GM13977 (cell line): Measurements from ENCODE around the gene RAB18.

Source experiments
- DNase-seq: peaks from one replicate; pipeline ENCODE4 v3.0.0; 2012; ENCODE audit warnings: low spot score
- in situ Hi-C: fragments of 300-500 bp; cut with MboI; formaldehyde crosslinking; loops from one replicate; pipeline ENCODE4 v1.12.0; 2022; ENCODE audit warnings: low sequenced_read_pairs, low pct_unique_long_range_greater_than_20kb, mixed read lengths, inconsistent platforms; ENCODE audit not compliant: unreplicated experiment
- TF ChIP-seq, protein P1 (sequence below): IDR thresholded peaks from 2 replicates; pipeline ENCODE4 v1.5.1; 2012; ENCODE audit warnings: mild to moderate bottlenecking, control low read depth; ENCODE audit not compliant: insufficient read depth; ENCODE audit errors: extremely low read depth, missing control alignments

Gene RAB18

DNA sequence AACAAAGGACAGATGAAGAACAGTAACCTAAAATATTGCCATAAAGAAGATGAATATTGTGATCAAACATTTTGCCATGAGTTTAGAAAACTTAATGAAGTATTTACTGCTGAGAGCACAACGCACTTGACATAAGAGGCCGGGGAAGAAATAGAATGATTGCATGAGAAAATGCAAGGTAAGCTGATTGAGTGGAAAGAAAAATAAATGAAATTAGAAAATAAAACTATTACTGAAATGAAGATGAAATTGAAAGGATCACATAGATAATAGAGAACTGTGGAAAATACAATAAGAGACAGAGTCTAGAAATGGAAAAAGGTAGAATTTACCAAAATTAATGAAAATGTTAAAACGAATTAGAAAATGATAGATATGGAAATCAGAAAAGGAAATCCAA lies 10.1 kb downstream of the RAB18 start:
- no peak for DNase-seq
- in situ Hi-C loops: no loop called here
- TF ChIP-seq, protein P1, sequence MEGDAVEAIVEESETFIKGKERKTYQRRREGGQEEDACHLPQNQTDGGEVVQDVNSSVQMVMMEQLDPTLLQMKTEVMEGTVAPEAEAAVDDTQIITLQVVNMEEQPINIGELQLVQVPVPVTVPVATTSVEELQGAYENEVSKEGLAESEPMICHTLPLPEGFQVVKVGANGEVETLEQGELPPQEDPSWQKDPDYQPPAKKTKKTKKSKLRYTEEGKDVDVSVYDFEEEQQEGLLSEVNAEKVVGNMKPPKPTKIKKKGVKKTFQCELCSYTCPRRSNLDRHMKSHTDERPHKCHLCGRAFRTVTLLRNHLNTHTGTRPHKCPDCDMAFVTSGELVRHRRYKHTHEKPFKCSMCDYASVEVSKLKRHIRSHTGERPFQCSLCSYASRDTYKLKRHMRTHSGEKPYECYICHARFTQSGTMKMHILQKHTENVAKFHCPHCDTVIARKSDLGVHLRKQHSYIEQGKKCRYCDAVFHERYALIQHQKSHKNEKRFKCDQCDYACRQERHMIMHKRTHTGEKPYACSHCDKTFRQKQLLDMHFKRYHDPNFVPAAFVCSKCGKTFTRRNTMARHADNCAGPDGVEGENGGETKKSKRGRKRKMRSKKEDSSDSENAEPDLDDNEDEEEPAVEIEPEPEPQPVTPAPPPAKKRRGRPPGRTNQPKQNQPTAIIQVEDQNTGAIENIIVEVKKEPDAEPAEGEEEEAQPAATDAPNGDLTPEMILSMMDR: no peak

DNA sequence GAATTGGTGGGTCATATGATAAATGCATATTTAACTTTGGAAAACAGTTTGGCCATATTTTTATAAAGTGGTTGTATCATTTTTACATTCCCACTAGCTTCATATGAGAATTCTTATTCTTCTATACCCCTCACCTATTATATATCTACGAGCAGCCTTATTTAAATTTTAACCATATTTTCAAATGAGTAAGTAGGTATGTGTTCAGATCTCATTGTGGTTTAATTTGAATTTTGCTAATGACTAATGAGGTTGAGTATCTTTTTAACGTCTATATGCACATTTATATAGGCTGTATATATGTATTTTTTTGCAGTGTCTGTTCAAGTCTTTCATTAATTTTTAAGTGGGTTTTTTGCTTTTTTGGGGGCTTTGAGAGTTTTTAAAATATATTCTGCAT lies 14.2 kb downstream of the RAB18 start:
- DNase-seq: no peak
- in situ Hi-C loops: no loop called here
- TF ChIP-seq, protein P1: no peak

DNA sequence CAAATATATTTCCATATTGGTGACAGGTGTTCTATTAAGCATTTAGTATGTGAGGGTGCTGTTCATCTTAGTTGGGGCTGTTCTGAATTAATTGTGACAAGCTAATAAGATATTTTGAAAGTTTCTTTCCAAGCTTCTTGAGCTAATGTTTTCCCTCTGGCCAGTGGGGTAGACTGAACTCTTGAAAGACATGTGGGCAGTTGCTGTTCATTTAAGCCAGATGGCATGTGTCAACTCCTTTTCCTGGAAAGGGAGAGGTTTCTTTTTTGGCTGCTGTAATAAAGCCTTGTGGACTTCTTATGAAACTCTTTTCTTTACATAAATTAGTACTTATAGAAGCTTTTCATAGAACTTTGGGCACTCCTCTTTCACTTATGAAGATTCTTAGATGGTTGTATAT lies 21.7 kb downstream of the RAB18 start:
- in situ Hi-C loops: no loop called here
- TF ChIP-seq, protein P1: no peak
- DNase-seq: no peak

DNA sequence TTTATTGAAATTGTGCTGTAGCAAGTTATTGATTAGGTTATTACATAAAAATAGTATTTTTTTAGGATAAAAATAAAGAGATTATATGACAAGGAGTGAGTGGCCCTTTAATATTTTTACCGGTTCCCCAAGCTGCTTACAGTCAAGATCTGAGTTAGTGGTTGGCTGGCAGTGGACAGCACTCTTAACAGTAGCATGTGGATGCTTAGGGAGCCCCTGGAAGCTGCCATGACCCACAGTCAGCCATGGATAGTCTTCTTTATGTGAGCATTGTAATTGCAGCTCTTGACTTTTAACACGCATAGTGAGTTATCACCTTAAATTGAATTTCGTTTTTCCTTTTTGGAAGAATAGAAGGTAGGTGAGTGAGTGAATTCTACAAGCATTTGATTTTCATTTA lies 22.1 kb downstream of the RAB18 start:
- no peak for DNase-seq
- TF ChIP-seq, protein P1: no peak
- in situ Hi-C loops: no loop called here

DNA sequence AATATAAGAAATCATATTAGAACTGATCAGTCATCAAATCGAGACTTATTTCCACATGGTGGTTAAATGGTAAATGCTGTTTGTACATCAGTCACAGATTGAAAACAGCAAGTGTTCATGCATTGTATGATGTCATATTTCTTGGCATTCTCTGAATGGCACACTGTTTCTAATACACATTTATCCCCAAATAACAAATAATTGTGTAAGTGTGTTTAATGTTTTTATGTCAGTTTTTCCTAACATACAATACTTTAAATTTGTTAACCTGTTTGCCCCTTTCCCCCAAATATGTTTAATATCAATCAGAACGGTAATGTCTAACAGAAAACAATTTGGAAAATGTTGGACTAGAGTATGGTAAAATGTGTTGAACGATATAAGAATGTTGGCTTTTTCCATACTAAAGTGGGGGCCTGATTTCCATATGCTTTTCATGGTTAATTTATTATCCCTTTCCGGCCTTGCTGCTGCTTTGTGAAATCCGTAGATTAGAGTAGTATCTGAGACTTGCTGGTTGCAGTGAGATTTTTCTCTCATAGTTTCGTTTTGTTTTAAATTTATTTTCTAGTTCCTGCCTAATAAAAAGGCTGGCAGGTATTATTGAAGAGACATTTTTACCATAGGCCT lies 23.7 kb downstream of the RAB18 start:
- in situ Hi-C loops: no loop called here
- no peak for DNase-seq
- TF ChIP-seq, protein P1: no peak

DNA sequence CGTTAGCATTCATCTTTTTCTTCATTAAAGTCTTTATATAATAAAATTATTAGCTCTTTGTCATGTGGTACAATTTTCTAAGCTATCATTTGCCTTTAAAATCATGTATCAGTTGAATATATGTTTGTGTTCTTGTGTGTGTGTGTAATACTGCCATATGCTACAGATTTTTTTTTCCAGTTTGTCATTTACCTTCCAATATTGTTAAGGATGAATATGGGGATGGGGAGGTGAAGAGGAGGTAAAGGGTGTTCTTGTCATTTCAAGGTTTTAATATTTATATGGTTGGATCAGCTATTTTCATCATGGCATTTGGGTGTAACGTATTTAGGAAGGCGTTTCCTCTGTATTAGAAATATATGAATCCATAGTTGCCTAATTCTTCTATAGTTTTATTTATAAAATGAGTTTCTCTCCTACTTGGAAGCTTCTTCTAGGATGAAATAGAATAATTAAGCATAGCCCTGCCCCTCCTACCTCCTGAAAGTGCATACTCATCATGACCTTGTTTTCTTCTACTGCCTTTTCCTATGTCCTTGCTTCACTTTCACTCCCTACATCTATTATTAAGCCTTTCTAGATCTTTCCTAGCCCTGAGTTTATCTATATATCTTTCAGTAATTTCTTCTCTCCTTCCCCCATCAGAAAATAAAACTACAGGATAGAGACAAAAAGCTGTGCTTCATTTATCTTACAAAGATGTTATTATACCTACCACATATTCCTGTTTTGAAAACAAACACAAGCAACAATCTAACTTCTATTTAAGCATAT lies 25.1 kb downstream of the RAB18 start:
- TF ChIP-seq, protein P1: no peak
- in situ Hi-C loops: no loop called here
- DNase-seq: no peak
